Thyroid gland (tissue), 4 donors: ENCODE measurements around the gene SIRT1.

ENCODE experiments used
- POLR2A ChIP-seq, 2 donors: fragments of 450-650 bp; IDR thresholded peaks; one replicate each; pipeline ENCODE4 v1.6.1; 2017; ENCODE audit warnings: antibody characterized with exemption in 2 of 2, mild to moderate bottlenecking in 2 of 2, moderate library complexity in 1 of 2
- TF ChIP-seq, protein P1 (sequence below), 6 experiments: fragments of 200-600 bp in 3 of 6; fragments of 450-650 bp in 3 of 6; sonication (generic) in 3 of 6; IDR thresholded peaks; one replicate each; pipeline ENCODE4 v1.5.1; 2016 to 2019; ENCODE audit warnings: antibody characterized with exemption in 6 of 6, mild to moderate bottlenecking in 2 of 6, inconsistent platforms in 1 of 6, moderate library complexity in 1 of 6

DNA sequence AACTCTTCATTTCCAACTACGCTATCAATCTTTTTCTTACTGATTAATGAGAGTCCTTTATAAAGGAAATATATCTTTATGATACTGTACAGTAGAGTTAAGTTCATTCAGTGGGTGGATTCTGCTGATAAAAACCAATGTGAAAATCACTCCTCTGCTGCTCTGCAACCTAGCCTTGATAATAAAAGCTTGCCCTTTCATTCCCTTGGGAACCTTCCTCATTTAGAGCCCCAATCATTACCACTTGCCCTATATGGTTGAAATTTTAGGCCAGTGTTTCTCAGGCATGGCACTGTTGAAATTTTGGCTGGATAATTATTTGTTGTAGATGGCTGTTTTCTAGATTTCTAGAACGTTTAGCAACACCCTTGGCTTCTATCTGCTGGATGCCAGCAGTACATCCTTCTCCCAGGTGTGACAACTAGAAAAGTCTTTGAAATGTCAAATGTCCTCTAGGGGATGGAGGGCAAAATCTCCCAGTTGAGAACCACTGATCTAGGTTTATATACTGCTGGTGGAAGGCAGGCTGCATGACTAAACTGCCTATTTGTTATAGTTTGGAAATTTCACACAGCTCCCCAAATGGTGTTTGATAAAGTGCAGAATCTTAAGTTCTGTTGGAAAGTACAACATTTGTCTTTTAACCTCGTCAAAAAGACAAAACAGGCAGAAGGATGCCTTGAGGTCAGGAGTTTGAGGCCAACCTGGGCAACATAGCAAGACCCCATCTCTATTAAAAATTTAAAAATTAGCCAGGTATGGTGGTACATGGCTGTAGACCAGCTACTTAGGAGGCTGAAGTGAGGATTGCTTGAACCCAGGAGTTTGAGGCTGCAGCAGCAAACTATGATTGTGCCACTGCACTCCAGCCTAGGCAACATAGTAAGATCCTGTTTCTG is 8.9 kb upstream of the SIRT1 start:
- no peak for TF ChIP-seq POLR2A (IDR thresholded peaks at IDR 0.05)
- TF ChIP-seq, protein P1, sequence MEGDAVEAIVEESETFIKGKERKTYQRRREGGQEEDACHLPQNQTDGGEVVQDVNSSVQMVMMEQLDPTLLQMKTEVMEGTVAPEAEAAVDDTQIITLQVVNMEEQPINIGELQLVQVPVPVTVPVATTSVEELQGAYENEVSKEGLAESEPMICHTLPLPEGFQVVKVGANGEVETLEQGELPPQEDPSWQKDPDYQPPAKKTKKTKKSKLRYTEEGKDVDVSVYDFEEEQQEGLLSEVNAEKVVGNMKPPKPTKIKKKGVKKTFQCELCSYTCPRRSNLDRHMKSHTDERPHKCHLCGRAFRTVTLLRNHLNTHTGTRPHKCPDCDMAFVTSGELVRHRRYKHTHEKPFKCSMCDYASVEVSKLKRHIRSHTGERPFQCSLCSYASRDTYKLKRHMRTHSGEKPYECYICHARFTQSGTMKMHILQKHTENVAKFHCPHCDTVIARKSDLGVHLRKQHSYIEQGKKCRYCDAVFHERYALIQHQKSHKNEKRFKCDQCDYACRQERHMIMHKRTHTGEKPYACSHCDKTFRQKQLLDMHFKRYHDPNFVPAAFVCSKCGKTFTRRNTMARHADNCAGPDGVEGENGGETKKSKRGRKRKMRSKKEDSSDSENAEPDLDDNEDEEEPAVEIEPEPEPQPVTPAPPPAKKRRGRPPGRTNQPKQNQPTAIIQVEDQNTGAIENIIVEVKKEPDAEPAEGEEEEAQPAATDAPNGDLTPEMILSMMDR (IDR thresholded peaks at IDR 0.05) = no peak
